Right renal cortex interstitium (tissue), 3 donors: ENCODE results near the gene CYTH1. TPM values are rescaled to one million over a fixed set of nuclear protein-coding genes. Genes with fewer than 3 reads are reported as not detected.

ENCODE experiments used
- DNase-seq, 3 donors: peaks; one replicate each; pipeline ENCODE4 v3.0.0-alpha.2; 2013; ENCODE audit warnings: low read depth in 3 of 3, low spot score in 2 of 3
- polyA plus RNA-seq, 3 donors: library from polyadenylated mRNA; unstranded; fragments of 120-200 nt; gene quantifications; one replicate each; pipeline ENCODE4 v1.2.1, GENCODE V29; 2013; ENCODE audit not compliant: insufficient read length in 3 of 3

Gene CYTH1
- polyA plus RNA-seq, 3 donors, result 21.1 to 24.3 (median 21.8) TPM

DNA sequence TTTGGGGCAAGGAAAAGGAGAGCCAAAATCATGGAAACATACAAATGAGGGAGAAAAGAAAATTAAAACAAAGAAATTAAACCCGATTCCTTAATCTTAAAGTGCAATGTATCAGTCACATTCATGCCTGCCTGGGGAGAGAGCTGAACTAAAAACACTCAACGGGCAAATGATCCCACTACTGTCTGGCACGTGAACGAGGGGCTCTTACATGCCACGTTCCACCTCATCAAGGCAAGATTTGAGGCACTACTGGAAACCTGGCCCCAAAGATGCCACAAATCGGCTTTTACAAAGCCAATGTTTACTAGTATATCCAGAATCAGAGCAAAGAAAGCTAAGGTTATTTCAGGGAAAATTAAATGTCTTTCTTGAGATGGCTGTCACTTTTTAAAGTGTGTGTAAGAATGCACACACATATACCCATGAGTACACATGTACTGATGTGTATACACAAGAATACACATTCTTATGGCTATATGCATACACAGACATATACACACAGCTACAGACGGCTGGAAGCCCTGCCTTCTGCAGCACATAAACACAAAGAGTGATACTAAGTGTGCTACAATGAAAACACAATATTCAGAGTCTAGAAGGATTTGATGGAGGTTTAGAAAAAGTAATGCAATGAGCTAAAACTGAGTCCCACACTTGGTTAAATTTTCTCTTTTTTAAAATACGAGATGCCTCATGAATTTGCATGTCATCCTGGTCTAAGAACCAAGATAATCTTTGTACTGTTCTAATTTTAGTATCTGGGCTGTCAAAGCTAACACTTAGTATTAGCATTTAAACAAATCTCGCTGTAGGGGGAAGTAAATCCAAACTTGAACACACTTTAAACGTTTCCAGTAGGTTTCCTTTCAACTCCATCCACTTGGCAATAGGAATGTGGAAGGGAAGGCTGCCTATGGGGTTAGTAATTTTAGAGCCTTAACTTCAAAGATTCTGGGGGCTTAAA lies 85.8 kb downstream of the CYTH1 start:
- DNase-seq, result no peak

DNA sequence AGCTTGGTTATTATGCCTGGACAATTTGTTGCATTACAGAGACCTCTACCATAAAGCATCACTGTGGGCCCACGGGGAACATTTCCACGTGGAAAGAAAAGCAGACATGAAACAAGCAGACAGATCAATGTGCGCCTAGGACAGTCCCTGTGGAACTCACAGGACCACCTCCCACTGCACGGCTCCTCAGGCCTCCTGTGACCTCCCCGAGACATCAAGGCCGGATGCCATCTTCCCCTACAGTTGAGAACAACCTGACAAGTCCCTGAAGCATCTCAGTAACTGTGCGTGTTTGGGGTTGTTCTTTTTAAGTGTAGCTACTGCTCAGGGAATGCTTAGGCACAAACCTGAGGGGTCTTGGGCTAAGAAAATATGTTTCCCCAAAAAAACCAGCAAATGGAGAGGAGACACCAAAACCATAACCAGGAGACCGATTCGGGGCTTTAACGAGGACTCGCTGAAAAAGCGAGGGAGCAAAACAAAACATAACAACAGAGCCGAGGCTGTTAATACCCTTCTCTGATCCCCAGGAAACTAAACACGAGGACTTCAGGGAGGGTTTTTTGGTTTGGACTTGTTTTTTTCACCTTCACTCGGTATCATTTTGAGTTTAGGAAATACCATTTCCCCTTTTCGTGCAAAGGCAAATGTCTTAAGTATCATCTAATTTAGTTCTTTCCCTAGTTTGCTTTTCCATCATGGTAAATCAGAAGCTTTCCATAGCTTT lies 87.1 kb downstream of the CYTH1 start:
- DNase-seq, result no peak

DNA sequence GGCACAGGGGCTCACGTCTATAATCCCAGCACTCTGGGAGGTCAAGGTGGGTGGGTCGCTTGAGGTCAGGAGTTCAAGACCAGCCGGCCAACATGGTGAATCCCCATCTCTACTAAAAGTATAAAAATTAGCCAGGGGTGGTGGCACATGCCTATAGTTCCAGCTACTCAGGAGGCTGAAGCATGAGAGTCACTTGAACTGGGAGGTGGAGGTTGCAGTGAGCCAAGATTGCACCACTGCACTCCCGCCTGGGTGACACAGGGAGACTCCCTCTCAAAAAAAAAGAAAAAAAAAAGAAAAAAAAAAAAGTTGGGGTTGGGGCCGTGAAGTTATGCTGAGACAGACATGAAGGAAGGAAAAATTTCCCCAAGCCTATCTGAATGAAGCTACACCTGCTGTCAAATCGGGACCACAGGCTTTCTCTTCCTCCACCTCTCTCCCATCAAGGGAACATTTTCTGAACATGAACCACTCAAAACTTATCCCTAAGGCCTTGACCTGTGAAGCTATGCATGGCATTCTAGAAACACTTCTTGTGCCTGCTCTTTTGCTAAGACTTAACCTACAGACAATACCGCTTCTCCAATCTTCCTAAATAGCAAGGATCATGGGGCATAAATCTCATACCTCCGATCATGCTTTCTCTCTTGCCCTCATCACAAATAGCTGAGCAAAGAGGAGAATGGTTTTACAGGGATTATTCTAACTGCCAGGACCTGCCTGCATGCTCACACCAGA lies 88.6 kb downstream of the CYTH1 start:
- DNase-seq, result no peak

DNA sequence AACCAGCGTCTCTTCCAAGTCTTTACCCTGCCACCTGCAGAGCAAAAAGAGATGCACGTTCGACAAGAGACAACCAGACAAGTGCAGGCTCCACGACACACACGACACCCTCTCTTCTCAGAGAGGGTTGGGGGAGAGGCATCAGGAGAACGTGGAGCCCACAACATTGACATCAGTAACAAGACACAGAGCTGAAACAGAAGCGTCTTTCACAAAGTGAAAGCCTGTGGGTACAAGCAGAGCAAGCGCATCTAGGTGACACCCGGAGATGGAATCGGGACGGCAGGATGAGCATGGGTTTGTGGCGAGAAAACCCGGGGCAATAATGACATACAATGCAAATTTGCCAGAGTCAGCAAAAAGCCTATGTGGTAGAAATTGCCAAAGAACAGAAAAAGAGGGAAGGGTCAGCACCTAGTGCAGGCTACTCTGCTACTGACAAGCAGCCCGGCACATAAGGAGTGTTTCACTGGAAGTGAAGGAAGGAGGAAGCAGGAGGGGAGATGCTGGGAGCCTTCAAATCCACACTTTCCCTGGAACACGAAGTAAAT lies 89.5 kb downstream of the CYTH1 start:
- no peak for DNase-seq

DNA sequence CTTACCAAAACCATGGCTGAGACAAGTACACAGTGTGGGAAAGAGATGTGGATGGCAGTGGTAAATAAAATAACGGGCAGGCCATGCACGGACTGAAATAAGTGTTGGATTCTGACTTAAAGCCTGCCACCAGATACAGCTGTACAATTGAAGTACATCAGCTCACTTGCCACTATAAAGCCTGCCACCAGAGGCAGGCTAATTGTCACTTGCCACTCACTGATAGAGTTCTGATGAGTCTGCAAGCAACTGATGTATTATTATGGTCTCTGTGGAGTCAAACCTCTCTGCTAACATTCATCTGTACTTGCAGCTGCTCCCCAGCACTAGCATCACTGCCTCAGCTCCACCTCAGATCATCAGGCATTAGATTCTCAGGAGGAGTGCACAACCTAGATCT lies 93.0 kb downstream of the CYTH1 start:
- no peak for DNase-seq

DNA sequence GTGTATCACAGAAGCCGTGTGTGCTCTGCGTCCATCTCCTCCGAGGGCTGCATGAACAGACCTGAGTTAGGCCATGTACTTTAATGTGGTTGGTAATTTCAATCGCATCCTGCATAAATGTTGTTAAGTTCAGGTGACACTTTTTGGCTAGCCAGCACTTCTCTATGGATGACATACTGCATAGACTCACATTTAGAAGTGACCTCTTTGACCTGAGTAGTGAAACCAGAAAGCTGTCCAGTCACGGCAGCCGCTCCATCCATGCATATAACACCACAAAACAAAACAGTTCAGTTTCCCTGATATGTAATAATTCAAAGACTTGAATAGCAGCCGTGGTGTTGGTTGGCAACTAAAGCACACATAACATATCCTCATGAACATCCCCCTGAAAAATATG lies 94.1 kb downstream of the CYTH1 start:
- no peak for DNase-seq

DNA sequence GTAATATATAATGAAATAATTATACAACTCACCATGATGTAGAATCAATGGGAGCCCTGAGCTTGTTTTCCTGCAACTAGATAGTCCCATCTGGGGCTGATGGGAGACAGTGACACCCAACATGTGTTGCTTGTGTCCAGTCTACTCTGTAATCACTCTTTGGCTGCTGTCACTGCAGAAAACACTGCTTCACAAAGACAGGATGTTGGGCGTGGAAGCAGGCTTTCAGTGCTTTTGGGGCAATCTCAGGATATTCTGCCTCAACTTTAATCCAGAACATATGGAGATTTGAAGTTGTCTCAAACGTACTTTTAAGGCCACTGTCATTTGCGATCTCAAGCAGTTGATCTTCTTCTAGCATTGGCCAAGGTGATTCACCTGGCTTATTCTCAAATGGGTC lies 94.9 kb downstream of the CYTH1 start:
- DNase-seq, result no peak

DNA sequence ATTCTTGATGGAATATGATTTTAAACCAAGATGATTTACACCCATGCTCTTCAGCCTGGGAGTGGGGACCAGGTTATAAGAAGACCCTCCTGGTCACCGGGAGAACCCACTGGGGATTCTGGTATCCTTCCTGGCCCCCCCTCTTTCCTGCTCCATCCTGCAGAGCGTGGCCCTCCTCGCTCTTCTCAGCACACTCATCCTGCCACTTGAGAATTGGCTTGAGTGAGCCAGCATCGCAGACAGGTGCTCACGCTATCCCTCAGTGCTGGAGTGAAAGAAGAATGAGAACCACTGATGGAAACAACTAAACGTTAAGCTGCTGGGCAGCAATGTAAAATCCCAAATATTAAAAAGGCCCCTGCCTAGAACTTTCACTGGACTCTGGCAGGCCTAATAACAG lies 98.0 kb downstream of the CYTH1 start:
- no peak for DNase-seq

DNA sequence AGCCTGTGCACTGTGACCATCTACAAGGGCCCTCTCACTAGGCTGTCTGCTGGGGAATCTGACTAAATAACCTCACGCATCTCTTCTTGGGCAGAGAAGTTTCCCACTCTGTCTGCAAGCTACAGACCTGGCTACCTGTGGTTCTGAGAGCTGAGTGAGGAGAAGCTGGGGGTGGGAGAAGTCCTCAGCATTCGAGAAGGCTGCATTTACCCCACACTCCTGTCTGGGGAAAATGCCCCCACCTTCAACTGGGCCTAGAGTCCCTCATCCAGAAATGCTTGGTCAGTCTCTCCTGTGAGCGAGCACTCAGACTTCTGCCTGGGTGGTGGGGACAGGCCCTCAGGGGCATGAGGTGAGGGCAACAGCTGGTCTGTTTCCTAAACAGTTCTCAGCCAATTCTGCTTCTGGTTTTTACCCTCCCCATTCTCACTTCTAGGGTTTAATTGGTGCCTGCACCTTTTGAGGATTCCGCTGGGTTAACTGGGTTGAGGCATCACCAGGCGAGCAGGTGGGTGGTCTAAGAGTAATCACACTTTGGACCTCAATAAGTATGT lies 98.6 kb downstream of the CYTH1 start:
- no peak for DNase-seq

DNA sequence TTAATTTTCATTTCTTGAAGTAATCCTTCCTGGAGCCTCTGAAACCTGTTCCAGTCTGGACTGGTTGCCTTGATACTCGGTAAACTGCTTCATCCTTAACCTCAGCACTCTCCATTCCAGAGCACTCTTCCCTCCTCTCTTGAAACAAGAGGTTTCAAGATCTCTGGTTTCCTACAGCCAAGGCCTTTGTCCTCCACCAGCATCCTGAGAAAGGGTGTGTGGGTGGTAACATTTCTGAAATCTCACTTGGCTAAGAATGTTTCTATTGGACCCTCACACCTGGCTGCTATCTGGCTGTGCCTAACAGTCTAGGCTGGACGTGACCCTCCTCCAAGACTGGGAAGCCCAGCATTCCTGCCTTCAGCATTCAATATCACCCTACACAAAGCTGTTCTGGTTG lies 99.7 kb downstream of the CYTH1 start:
- DNase-seq, result no peak

DNA sequence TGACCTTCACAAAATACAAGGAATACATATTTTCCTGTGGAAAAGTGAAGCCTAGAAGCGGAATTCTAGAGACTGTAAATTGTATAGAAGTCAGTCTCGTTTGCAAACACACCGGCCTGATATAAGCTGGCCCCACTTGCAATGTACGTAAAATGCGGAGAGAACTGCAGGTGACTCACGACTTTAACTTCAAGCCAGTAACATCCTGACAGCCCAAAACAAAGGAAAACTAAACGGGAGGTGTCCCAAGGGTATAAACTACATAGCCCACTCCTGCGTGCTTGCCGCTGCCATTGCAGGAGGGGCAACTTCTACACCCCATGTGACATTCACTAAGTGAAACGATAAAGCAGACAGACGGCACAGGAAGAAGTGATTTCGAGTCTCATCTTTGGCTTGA lies 101.6 kb downstream of the CYTH1 start:
- DNase-seq, result no peak

DNA sequence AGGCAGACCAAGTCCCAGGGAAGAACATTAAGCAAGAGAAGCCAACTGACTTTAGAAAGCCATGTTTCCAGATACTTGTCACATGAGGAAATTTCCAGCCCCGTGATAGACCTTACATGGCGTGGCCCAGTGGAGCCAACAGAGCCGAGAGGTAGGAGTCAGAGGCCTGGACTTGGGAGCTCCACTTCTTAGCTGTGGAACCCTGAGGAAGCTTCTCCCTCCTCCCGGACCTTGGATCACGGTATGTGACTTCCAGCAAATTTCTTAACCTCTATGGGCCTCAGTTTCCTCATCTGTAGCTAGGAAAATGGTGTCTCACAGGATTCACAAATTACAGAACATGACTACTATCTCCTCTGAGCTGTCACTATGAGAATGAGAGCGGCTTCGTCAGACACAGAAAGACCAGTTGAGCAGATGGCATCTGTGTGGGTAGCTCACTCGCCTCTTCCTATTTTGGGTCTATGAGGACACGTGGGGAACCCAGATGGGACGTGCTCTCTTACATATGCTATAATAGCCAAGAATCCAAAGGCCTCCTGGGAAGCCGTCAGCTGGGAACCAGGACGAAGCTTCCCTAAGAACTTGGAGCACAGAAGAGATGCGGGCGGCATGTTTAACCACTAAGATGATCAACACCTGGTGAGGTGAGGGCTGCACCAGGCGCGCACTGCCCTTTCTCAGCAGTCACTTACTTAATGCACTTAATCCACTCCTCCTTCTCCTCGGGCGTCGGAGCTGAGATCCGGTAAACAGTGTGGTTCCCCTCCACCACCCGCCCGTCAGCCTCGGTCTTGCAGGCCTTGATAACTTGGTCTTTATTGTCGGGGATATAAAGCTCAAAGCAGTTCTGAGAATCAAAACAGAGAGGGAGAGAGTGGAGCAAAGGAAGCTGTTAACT lies 102.3 kb downstream of the CYTH1 start:
- DNase-seq, result no peak

DNA sequence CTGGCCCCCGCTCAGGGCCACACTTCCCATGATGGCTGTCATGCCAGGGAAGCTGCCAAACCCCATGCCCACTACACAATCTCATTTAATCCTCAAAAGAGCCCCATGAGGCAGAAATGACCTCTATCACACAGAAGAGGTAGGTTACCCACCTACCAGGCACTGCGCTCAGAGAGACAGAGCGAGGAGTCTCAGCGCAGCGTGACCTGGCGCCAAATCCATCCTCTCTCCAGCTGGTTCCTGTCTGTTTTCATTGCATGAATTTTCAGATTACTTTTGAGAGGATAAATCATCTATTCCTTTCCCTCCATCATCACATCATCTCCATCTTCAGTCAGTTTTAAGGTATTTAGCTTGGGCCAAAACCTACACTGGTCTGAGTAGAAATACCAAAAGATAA lies 103.4 kb downstream of the CYTH1 start:
- DNase-seq, result no peak

DNA sequence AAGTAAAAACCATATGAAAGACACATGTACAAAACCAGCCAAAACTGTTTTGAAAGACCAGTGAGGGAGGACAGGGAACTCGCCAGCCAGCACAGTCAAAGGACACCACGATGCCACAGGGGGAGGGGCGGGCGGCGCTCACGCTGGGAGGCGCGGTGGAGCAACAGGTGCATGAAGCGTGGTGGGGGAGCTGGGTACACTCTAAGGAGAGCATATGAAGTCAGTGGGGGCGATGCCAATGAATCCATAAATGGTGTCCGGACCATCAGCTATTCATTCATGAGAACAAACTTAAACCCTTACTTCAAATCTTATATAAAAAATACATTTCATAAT lies 103.9 kb downstream of the CYTH1 start:
- DNase-seq, result no peak

DNA sequence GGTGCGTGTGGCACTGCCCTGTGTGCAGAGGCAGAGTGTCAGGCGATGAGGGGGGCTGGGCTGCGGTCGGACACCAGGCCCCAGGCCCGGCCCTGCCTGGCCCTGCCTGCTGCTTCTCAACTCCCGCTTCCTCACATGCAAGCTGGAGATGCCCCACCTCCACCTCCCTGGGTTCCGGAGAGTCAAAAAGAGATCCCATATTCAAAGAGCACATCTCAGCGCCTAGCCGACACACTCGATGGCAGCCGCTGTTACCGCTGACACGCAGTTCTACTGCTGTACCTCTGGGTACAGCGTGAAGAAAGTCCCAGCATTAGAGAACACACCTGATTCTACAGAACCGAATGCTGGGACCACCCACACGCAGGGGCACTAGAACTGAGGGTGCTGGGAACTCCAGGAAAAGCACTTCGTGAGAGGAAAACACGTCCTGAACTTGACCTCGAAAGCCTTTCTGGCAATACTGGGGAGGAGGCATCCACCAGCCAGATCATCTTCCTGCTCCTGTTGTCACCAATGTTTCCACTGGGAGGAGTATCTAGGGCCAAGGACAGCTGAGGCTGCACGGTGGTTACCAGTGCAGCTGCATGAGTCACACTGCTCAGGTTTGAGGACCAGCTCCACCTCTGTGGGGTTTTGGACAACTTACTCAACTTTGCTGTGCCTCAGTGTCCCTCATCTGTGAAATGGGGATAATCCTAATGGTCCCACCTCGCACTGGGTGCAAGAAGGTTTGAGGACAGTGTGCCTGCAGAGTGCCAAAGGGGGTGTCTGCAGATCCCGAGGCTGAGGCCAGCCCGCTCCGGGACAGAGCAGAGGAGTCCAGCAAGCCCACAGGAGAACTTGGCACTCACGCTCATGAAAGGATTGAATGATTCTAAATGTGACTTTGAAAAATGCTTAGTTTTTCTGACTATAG lies 104.5 kb downstream of the CYTH1 start:
- DNase-seq, result no peak

DNA sequence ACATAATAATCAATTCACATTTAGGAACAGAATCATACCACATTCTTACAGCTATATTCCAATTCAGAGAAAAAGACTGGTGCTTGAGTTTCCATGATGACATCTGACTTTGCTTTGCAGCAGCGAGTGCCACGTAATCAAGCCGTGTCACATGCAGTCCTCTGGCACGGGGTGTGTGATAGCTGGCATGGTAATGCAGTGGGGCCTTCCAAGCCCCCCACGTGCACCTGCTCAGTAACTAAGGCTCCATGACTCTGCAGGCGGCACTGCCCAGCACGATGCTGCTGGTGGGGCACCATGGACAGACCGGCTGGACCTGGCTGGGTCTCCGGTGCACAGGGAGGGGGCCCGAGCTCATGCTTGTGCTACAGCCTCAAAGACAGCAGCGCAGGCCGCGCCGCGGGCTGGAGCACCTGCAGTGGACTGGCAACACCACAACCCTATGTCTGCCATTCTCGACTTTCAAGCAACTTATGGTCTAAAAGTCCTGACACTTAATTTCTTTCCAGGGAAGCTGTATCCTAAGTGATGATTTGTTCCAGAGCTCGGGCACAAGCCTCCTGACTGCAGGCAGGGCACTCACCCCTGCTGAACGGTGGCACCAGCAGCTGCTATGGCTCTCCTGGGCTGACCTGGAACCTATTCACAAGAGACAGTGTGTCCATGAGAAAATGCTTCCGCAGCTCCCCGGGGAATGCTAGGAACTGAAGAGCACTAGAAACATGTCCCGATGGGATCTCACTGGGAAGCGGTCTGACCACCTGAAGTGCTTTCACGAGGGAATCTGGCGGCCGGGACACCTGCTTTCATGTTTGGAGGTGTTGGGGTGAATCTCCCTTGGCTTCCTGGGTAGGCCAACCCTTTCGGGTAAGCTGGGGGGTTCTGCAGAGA lies 105.4 kb downstream of the CYTH1 start:
- no peak for DNase-seq

DNA sequence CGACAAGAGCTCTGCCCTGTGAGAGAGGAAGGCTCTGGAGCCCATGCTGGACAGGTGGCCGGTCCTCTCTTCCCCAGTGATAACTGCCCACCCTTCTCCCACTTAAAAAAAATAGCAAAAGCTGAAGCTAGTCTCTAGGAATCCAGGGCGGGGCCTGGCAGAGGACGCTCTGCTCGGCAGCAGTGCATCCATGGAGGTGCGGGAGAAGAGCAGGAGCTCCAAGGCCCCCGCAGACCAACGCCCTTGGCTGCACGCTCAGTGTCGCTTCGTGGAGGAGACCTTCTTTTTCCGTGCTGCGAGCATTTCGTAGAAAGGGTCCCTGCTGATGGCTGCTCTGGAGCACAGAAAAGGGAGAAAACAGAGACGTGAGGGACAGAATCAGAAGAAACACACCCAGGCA lies 106.2 kb downstream of the CYTH1 start:
- no peak for DNase-seq

DNA sequence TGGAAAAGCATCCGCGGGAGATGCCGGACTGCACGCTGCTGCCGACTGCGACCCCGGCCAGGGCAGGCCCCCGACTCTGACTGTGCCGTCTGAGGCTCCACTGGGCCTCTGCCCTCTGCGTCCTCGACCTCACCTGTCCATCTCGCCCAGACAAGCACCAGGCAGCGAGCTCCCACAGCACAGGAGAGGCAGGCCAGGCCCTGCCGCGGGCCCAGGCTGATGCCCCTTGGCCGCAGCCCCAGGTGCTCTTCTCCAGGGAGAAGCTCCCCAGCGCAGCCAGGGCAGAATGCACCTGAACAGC lies 106.8 kb downstream of the CYTH1 start:
- DNase-seq, result no peak
